ENCODE results near the gene TRNAU1AP.
"Not testable (repeated sequence)": the region's sequence is repeated elsewhere in the genome, so short reads cannot be mapped to it uniquely, and the experiment has no call there.

The TRNAU1AP gene

DNA sequence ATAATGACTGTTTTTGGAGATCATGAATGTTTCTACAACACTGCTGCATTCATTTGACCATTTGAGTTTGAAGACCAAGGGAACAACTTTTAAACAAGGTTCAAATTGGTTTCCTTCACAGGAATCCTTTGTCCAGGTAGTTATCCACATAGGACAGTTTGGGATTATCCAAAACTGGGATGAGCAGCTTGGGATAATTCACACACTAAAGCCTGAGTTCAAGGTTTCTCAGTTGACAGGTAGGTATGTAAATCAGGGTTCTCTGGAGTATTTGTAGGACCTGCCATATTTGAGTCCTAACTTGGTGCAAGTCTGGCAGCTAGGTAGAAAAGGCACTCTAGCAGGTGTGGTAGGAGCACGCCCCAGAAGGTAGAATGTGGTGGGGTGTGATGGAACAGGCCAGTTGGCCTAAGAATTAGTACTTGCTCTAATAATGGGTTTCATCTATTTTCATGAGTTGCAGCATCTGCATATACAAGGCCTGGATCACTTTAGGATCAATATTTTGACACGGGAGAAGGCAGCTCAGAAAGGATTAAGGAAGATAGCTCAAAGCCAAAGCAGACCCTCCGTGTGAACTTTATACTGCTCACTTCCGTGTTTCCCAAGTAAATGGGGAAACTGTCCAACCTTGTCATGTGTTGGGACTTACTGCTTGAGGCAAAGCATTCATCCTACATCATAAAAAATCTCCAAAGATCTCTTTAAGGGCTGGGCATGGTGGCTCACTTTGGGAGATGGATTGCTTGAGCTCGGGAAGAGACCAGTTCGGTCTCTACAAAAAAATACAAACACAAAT lies 25.1 kb downstream of the TRNAU1AP start:
- peak; percentile 58 for DNase-seq (ENCODE audit: low spot score)

DNA sequence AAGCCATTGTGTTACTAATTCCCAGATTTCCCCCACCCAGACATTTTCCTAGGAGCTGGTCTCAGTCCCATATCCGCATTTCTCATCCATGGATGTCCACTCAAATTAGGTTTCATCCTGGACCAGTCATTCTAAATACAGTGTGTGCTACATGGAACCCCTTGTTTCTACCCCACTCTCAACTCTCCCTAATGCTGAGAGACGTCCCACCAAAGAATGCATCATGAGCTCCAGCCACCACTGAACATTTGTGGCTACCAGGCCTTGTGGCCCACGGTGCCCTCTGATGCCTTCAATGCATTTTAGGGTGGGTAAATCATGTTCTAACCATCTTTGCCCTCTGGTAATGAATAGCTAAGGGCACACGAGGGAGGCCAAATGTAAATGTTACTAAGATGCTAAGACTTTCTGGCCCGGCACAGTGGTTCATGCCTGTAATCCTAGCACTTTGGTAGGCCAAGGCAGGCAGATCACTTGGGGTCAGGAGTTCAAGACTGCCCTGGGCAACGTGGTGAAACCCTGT lies 25.9 kb downstream of the TRNAU1AP start:
- DNase-seq (ENCODE audit: low spot score): no peak

DNA sequence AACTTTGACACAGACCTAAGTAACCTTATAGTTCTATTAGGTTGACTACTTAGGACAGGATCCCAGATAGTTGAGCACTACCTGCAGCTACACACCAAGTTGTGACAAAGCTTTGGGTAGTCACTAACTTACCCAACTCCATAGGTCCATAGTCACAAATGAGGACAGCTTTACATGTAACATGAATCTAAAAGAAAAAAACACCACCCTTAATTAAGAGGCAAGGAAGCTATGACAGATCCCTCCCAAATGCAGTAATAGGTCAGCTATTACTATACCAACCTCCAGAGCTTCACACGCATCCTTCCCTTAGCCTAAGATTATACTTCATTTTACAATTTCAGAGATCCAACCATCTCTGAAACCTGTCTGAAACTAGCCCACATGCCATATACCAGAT lies 26.5 kb downstream of the TRNAU1AP start:
- DNase-seq (ENCODE audit: low spot score): no peak

DNA sequence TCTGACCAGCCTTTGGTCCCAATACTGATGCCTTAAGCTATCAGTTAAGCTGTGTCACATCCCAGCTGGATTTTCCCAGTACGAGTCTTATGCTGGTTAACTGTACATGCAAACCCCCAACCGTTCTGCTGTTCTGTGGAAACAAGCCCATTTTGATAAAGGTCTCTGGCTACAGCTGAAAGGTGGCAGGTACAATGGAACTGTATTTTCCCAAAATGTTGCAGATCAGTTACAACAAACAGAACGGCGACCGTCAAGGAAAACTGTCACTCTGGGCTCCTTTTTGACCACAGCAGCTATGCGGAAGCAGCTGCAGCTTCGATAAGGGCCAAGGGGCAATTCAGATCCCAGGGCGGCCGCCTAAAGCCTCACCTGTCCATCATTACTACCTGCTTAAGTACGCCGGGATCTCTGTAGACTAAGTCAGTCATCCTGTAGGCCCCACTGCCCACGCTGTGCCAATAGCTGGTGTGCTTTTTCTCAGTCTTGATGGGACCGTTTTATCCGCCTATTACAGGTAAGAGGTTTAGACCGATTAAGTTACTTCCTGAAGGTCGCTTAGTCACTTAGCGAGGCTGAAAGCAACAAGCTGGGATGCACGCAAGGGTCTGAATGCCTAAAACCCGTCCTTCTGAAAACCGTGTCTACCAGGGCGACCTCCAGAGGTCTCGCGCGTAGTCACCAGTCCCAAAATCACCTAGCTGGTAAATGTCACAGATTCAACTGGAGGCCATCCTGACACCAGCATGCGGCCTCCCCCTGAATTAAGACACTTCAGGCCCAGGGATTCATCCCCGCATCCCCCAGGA lies 28.0 kb downstream of the TRNAU1AP start:
- peak; percentile 58 for DNase-seq (ENCODE audit: low spot score)

DNA sequence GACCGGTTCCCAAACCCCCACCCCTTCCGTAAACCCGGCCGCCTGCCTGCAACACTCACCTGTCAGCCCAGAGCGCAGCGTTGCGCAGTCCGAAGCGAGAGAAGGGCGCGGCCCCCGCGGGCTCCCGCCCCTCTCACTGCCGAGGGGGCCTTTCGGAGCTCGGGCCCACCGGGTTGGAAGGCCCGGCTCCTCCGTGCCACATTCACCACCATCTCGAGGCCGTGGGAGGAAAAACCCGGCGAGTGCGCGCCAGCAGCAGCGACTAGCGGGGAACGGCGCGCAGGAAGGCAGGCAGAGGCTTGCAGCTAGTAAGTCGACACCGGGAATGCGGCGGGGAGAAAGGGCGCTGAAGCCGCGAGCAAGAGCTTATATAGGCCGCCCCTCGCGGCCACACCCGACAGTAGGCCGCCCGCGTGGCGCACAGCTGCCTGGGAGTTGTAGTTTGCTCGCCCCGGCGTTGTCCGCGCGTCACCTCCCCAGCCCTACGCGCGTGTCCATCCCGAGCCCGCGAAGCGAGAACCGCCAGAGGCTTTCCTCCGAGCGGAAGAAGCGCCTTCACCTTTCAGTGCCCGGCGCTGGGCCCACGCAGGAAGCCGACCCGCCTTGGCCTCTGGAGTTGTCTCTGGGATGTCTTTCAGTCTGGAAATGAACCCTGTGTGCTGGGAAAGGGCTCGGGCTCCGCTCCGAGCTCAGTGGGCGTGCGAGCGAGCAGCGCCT lies 28.8 kb downstream of the TRNAU1AP start:
- peak; percentile 96 for DNase-seq (ENCODE audit: low spot score)

DNA sequence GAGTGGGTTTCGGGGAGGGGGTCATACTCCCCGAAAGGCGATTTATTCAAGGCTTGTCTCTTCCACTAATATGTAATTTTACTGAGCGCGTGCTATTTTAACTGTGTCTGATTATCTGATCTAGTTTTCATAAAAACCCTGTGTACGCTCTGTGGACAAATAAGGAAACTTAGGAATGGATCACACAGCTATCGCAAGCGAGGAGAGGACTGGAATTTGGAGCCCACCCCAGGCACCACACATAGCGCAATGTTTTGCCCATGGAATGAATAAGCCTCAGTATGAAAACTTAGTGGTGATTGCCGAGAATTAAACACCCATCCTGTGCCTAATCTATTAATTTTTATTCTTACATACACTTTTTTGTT lies 29.3 kb downstream of the TRNAU1AP start:
- no peak for DNase-seq (ENCODE audit: low spot score)

DNA sequence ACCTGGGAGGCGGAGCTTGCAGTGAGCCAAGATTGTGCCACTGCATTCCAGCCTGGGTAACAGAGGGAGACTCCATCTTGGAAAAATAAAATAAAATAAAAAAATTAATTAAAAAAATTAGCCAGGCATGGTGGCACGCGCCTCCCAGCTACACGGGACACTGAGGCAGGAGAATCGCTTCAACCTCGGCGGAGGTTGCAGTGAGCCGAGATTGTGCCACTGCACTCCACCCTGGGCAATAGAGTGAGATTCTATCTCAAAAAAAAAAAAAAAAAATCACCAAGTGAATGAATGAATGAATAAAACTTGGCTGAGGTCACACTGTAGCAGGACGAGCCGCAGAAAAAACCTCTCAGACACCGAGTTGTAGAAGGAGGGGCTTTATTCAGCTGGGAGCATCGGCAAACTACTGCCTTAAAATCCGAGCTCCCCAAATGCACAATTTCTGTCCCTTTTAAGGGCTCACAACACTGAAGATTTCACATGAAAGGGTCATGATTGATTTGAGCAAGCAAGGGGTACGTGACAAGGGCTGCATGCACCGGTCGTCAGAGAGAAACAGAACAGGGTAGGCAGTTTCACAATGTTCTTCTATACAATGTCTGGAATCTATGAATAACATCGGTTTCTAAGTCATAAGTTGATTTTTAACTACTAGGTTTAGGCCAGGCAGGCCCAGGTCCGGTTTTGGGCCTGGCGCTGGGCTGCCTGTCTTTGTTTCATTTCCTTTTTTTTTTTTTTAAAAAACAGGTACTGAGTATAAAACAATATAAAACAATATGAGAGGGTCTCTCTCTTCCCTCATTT lies 33.9 kb downstream of the TRNAU1AP start:
- DNase-seq (ENCODE audit: low spot score): not testable (repeated sequence)

DNA sequence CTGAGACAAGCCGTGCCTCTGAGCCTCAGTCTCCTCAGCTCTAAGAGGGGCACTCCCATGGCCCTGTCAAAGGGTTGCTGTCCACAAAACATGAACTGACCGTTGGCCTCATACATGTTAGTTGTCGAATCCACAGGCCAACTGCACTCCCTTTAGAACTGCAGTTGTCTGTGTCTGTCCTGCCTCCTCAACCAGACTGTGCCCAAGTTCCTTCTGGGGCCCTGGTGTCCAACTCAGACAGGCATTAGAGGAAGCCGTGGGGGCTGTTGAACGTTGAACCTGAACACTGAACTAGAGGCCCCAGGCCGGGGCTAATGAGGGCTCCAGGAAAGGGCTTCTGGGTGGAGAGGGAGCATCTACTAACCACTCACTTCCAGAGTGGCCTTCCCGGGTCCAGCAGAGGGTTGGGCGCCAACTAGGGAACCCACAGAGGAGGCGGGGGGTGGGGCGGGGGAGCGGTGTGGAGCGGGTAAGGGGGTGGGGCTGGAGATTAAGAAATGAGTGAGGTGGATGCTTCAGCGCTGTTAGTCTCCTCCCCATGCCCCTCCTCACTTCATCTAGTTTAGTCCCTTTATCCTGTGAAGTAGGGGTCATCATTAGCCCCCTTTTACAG lies 38.9 kb downstream of the TRNAU1AP start, which contains the start of gene RAB42:
RAB42 (plus strand) TSS at position 558 of the 613 bp plus-strand sequence. CDS start 247 bp downstream, outside the sequence.
- no peak for DNase-seq (ENCODE audit: low spot score)

DNA sequence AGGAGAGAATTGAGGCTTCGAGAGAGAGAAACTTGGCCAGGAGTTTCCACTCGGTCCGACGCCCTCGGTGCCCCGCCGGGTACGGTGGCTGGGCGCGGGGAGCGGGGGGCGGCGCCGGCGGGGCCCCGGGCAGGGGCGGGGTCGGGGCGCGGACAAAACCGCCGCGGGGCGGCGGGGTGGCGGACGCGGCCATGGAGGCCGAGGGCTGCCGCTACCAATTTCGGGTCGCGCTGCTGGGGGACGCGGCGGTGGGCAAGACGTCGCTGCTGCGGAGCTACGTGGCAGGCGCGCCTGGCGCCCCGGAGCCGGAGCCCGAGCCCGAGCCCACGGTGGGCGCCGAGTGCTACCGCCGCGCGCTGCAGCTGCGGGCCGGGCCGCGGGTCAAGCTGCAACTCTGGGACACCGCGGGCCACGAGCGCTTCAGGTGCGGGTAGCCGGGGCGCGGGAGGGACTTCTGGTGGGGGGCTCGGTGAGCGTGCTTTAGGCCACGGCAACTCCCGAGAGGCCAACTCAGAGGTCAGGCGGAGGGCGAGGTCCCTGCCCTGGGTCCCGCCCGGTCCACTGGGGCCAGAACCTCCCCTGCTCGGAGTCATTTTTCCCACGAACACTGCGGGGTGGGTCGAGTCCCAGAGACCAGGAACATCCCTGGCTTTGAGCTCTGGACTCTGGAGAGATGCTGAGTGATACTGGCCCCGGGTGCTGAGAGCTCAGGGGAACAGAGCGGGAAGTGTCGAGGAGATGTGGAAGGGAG lies 39.6 kb downstream of the TRNAU1AP start:
- DNase-seq (ENCODE audit: low spot score): no peak

DNA sequence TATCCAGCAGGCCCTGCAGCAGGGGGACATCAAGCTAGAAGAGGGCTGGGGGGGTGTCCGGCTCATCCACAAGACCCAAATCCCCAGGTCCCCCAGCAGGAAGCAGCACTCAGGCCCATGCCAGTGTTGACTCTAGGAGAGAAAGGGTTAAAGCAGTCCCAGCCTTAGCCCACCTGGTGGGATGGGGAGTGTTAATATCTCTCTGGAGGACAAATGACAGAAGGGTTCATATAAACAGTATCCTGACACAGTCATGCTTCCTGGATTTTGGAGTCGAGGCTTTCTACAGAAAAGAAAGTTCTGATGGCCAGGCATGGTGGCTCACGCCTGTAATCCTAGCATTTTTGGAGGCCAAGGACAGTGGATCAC lies 41.1 kb downstream of the TRNAU1AP start:
- not testable (repeated sequence) for DNase-seq (ENCODE audit: low spot score)

DNA sequence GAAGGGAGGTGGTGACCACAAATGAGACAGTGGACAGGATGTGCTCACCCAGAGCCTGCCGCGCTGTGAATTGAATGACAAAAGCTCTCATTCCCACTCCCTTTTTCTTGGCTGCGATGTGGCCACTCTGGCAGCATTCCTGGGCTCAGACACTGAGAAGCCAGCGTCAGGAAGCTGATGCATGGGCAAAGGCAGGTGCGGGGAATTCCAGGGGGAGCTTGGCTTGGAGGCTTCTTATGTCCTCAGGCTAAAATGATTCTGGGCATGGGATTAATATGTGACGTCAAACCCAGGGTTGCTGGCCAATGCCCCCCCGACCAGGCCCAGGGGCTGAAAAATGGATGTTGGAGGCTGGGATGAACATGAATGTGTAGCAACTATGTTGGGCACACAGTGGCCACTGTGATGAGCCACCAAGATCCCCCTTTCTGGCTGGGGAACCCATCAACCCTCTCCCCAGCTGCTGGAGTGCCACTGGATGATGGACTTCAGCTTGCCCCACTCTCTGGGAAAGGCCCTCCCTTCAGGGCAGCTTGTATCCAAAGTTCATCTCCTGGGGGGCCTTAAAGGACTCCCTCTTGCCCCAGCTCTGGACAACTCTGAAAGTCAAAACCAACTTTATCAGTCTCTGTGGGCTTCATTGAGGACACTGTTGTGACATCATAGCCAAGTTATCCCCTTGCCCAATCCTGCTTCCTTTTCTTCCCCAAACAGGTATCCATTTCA lies 42.0 kb downstream of the TRNAU1AP start:
- not testable (repeated sequence) for DNase-seq (ENCODE audit: low spot score)

DNA sequence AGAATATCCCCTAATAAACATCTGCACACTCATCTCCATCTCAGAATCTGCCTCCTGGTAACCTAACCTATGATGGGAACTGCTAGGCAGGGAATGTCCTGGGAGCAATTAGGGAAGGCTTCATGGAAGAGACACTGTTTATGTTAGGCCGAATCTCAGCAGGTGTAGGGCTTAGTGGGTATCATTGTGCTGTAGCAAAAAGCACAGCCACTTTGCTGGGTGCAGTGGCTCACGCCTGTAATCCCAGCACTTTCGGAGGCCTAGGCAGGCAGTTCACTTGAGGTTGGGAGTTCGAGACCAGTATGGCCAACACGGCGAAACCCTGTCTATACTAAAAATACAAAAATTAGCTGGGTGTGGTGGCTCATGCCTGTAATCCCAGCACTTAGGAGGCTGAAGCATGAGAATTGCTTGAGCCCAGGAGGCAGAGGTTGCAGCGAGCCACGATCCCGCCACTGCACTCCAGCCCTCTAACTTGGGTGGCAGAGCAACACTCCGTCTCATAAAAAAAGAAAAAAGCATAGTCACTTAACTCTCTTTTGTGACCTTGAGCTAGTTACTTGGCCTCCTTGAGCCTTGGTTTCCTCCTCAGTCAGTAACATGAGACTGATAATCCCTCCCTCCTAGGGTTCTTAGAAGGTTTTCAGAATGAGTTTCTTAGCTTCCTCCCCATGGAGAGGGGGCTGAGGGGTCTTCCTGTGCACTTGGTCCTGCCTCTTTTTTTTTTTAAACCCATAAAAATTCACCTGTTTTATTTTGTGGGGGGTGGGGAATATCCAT lies 42.7 kb downstream of the TRNAU1AP start:
- DNase-seq (ENCODE audit: low spot score): no peak

DNA sequence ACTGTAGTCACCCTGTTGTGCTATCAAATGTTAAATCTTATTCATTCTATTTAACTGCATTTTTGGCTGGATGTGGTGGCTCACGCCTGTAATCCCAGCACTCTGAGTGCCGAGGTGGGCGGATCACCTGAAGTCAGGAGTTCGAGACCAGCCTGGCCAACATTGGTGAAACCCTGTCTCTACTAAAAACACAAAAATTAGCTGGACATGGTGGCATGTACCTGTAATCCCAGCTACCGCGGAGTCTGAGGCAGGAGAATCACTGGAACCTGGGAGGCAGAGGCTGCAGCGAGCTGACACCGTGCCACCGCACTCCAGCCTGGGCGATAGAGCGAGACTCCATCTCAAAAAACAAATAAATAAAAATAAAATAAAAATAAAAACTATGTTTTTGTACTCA lies 43.4 kb downstream of the TRNAU1AP start:
- not testable (repeated sequence) for DNase-seq (ENCODE audit: low spot score)

DNA sequence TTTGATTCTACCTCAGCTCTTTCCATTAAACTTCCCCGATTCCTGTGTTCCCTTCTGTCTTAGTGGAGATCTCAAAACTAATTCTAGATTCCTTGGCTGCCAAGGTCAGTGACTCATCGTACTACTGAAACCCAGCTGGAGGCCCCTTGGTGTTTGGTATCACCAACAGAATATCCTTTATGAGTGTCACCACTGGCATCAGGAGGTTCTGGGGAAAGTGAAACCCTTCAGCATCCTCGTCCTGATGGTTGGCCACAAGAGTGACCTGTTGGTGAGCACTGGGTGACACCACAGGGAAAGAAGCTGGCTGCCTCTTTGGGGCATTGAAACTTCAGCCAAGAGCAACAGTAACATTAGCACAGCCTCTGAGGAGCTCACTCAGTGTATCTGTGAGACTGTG lies 48.8 kb downstream of the TRNAU1AP start:
- DNase-seq (ENCODE audit: low spot score): peak; percentile 61

DNA sequence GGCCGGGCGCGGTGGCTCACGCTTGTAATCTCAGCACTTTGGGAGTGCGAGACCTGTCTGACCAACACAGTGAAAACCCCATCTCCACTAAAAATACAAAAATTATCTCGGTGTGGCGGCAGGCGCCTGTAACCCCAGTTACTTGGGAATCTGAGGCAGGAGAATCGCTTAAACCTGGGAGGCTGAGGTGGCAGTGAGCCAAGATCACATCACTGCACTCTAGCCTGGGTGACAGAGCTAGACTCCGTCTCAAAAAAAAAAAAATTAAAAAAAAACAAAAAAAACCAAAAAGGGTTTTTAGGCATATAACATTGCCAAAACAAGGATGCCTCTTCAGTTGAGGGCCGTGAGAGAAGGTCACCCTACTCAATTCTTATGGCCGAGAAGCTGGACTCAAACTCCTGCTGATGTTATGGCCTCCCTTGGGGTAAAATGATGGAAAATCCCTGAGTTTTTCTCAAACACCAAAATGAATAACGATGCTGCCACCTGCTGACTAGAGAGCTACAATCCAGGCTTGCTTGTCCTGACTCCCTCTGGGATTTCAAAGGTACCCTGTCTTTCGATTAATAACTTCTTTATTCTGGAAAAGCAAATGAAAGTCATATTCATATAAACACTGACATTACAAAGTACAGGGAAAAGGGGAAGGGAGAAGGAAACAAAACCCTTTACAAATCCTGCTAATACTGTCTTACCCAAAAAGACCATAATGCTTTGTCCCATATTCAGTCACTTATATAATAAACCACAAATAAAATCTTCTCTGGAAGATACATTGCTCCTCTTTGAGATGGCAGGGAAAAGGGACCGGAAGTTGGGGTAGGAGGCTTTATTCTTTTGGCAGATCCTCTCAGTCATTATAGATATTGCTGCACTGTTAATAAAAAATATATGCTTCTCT lies 49.9 kb downstream of the TRNAU1AP start:
- DNase-seq (ENCODE audit: low spot score): peak; percentile 24

DNA sequence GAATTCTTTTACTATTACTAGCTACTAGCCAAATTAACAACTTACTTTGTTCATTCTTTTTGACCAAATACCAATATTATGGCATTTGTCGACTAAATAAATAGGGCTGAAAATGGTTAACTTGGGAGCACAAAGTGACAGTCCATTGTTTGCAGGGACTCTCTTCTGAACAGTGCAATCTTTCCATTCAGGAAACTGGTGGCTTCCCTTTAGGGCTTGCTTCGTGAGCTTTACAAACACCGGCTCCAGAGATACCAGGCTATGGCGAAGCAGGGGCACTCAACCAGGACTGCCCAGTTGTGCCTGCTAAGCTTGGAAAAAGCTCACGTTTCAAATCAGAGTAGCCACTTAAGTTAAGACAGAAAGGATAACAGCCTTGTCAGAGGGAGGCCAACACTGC lies 51.5 kb downstream of the TRNAU1AP start:
- no peak for DNase-seq (ENCODE audit: low spot score)

DNA sequence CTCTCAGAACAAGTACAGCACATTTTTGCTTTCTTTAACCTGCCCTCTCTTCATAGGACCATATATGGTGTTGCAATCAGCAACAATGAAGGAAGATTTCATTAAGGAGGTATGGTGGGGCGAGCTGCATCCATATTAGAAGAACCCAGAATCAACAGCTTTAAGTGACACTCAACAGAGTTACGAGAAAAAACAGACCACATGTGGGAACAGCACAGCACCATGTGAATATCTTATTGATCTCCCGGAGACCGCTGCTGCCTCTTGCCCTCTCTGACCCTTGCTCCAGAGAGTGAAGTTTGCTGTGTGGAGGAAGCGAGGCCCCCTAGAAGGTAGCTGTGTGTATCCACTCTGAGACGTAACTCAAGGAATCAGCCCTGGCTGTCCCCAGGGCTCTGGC lies 52.1 kb downstream of the TRNAU1AP start:
- no peak for DNase-seq (ENCODE audit: low spot score)

DNA sequence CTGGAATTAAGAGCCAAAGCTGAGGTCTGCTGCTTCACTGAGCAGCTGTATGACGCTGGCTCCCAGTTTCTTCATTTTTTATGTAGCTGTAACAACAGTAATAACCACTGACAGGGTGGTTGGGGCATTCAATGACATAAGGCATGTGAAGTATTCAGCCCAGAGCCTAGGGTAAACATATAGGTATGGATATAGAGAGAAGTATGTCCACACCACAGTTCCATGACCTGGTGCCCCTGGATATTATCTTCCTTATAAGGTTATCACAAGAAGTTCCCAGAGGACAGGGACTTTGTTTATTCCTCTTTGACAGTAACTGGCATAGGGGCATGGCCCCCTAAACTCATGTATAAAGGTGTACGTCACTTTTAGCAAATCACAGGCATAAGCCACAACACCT lies 53.9 kb downstream of the TRNAU1AP start:
- no peak for DNase-seq (ENCODE audit: low spot score)

Measured in activated CD4-positive, alpha-beta T cell treated with anti-CD3 and anti-CD28 coated beads, Interleukin-2, Interleukin-4, amounts not matched to agents 100 ng/mL and 50 ng/mL, durations not matched to agents 16 hours and 8 hours (primary cell).